ENCODE results near the gene PCLO.

PCLO gene

DNA sequence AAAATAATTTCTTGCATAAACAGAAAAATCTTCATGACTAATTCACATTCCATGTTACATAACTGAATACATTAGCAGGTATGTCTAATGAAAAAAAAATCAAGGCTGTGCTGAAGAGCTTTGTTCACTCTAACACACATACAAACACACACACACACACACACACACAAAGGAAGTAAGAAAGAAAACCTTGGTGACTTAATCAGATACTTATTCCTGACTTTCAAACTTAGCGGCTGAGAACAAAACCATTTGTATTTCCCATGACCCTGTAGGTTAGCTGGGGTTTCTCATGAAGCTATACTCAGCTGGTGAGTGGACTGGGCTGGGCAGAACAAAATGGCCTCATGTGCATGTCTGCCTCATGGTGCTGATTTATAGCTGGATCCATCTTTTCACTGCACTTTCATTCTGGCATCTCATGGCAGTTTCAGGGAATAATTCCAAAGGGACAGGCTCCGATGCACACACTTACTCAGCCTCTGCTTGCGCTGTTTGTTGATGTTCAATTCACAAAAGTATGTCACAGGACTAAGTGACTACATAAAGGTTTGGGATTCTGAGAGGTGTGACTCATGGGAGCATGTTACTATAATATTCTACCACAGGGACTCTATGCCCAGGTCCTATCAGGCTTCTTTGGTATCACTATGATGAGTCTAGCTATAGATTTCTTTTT lies 161.2 kb downstream of the PCLO start:
- Histone ChIP-seq H3K4me3 (ENCODE audit: severe bottlenecking) (no peak overlapping the region), H3K9me3 (ENCODE audit: severe bottlenecking) (no peaks in the 10 kb centered on the region), H3K36me3 (ENCODE audit: low read depth) (no peaks in the 10 kb centered on the region), H3K27me3 (ENCODE audit: insufficient read depth, poor library complexity, severe bottlenecking) (no peaks in the 10 kb centered on the region), H3K27ac (ENCODE audit: poor library complexity, severe bottlenecking) (no peak overlapping the region), H3K4me1 (ENCODE audit: insufficient read depth, poor library complexity, severe bottlenecking) (no peaks in the 10 kb centered on the region)
- DNase-seq (ENCODE audit: low spot score) = no peak
- ATAC-seq (ENCODE audit: low read depth) = peak; percentile 45; the same call in 1 of the 3 replicates
- TF ChIP-seq CTCF (IDR thresholded peaks at IDR 0.05; ENCODE audit: poor library complexity, severe bottlenecking) = no peak

- DNase-seq (ENCODE audit: low spot score) (no peak), ATAC-seq (ENCODE audit: low read depth) (no peak)
- TF ChIP-seq CTCF (IDR thresholded peaks at IDR 0.05; ENCODE audit: poor library complexity, severe bottlenecking) = no peak
- H3K4me1 ChIP-seq (ENCODE audit: insufficient read depth, poor library complexity, severe bottlenecking) = no peaks in the 10 kb centered on the region
- H3K9me3 ChIP-seq (ENCODE audit: severe bottlenecking) = no peaks in the 10 kb centered on the region
- H3K27me3 ChIP-seq (ENCODE audit: insufficient read depth, poor library complexity, severe bottlenecking) = no peaks in the 10 kb centered on the region
- no peak overlapping the region for H3K4me3 ChIP-seq (ENCODE audit: severe bottlenecking)
- H3K27ac ChIP-seq (ENCODE audit: poor library complexity, severe bottlenecking) = no peak overlapping the region
- no peaks in the 10 kb centered on the region for H3K36me3 ChIP-seq (ENCODE audit: low read depth)
These were observed 164.2 kb downstream of the PCLO start for GRCh38 chr7:82998436-82998835.

DNA sequence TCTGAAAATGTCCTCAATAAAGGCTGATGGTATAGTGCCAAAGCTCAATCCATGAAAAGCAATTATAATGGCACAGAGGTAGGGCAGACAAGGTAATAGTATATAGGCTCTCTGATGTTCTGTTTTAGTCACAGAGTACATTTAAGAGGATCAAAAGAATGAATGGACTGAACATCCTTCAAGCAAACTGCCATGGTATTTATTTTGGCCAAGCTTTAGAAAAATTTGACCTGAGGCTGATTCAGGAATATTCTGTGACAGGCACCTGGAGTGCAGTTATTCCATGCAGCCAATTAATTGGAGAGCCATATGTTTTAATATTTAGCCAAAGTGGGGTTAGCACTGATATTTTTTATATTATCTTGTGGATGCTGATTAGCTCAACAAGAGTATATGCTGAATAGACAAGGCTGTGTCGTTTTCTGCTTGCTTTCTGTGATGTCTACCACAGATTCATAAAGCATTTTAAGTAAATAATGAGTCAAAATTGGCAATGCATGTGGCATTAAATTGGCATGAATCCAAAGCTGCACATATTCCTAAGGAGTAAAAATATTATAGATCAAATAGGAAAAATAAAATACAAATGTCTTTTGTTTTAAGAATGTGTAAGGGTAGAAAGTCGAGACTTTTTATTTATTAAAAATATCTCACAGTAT lies 177.4 kb downstream of the PCLO start:
- no peak for DNase-seq (ENCODE audit: low spot score)
- peak; percentile 75 for ATAC-seq (ENCODE audit: low read depth)
- peaks cover 13% of the 10 kb centered on the region for H3K4me1 ChIP-seq (ENCODE audit: insufficient read depth, poor library complexity, severe bottlenecking)
- H3K4me3 ChIP-seq (ENCODE audit: severe bottlenecking) = no peak overlapping the region
- no peaks in the 10 kb centered on the region for H3K27me3 ChIP-seq (ENCODE audit: insufficient read depth, poor library complexity, severe bottlenecking)
- no peak overlapping the region for H3K27ac ChIP-seq (ENCODE audit: poor library complexity, severe bottlenecking)
- TF ChIP-seq CTCF (IDR thresholded peaks at IDR 0.05; ENCODE audit: poor library complexity, severe bottlenecking) = no peak
- H3K36me3 ChIP-seq (ENCODE audit: low read depth) = no peaks in the 10 kb centered on the region
- peaks cover 2% of the 10 kb centered on the region for H3K9me3 ChIP-seq (ENCODE audit: severe bottlenecking)

DNA sequence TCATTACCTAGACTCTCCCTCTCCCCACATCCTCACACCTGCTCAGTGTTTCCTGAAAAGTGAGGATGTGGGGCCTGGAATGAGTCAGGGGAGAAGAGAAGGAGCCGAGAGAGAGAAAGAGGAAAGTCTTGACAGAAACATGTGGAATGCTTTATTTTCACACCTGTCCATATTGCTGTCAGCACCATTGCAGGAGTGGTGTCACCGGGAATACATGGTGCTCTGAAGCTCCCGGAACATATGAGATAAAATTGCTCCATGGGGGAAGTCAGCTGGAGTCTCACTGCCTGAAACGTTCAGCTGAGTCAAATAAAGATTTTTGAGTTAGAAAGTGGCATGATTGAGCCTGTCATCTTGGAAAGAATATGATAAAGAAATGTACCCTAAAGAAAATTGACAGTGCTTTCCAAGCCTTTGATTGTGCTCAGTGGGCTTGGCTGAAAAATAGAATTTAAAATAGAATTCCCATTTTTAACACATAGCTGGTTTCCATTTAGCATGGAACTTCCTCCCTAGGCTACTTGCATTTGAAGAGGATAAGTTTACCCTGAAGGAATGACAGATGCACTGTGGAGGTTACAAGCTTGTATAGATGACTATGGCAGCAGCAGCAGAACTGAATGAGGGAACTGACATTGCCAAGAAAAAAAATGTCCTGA lies 182.4 kb downstream of the PCLO start:
- ATAC-seq (ENCODE audit: low read depth) (no peak), DNase-seq (ENCODE audit: low spot score) (no peak)
- Histone ChIP-seq H3K36me3 (ENCODE audit: low read depth) (no peaks in the 10 kb centered on the region), H3K9me3 (ENCODE audit: severe bottlenecking) (no peaks in the 10 kb centered on the region), H3K27me3 (ENCODE audit: insufficient read depth, poor library complexity, severe bottlenecking) (no peaks in the 10 kb centered on the region), H3K27ac (ENCODE audit: poor library complexity, severe bottlenecking) (no peak overlapping the region), H3K4me1 (ENCODE audit: insufficient read depth, poor library complexity, severe bottlenecking) (peaks cover 15% of the 10 kb centered on the region), H3K4me3 (ENCODE audit: severe bottlenecking) (no peak overlapping the region)
- no peak for TF ChIP-seq CTCF (IDR thresholded peaks at IDR 0.05; ENCODE audit: poor library complexity, severe bottlenecking)

All from RWPE2 (cell line).